Body of pancreas (tissue), 4 donors: ENCODE results near the gene ARL16.

Experiments used
- POLR2A ChIP-seq, 3 donors: fragments of 450-650 bp; IDR thresholded peaks; one replicate each; pipeline ENCODE4 v1.6.1; 2016; ENCODE audit warnings: antibody characterized with exemption in 3 of 3, mild to moderate bottlenecking in 2 of 3
- TF ChIP-seq, protein P1 (sequence below), 7 experiments: fragments of 450-650 bp in 4 of 7; fragments of 200-600 bp in 3 of 7; sonication (generic) in 3 of 7; IDR thresholded peaks; one replicate each; pipeline ENCODE4 v1.5.1; 2016 to 2019; ENCODE audit warnings: antibody characterized with exemption in 7 of 7

DNA sequence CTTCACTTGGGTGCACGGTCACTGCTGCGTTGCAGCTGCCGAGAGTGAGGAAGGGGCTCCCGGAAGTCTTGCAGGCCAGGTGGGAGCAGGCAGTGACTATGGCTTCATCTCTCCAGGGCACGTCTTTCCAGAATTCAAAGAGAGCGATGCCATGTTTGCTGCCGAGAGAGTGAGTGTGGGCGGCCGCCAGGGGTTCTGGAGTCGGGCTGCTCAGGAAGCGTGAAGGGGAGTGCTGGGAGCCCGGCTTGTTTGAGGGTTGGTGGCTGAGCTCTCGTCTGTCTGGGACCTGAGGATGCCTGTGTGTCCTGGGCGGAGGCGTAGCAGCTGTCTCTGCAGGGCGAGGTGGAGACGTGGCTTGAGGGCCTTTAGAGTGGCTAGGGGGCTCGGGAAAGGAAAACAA is 6.5 kb upstream of the ARL16 start:
- no peak for TF ChIP-seq POLR2A (IDR thresholded peaks at IDR 0.05)
- TF ChIP-seq, protein P1, sequence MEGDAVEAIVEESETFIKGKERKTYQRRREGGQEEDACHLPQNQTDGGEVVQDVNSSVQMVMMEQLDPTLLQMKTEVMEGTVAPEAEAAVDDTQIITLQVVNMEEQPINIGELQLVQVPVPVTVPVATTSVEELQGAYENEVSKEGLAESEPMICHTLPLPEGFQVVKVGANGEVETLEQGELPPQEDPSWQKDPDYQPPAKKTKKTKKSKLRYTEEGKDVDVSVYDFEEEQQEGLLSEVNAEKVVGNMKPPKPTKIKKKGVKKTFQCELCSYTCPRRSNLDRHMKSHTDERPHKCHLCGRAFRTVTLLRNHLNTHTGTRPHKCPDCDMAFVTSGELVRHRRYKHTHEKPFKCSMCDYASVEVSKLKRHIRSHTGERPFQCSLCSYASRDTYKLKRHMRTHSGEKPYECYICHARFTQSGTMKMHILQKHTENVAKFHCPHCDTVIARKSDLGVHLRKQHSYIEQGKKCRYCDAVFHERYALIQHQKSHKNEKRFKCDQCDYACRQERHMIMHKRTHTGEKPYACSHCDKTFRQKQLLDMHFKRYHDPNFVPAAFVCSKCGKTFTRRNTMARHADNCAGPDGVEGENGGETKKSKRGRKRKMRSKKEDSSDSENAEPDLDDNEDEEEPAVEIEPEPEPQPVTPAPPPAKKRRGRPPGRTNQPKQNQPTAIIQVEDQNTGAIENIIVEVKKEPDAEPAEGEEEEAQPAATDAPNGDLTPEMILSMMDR (IDR thresholded peaks at IDR 0.05): no peak
